ENCODE results near the gene CLEC4C. TPM values are rescaled to one million over a fixed set of nuclear protein-coding genes. Genes with fewer than 3 reads are reported as not detected.
"Not testable (repeated sequence)": the region's sequence is repeated elsewhere in the genome, so short reads cannot be mapped to it uniquely, and the experiment has no call there.

Gene CLEC4C
- total RNA-seq (not detected), polyA plus RNA-seq (not detected)

GRCh38 chr12:7747246-7747645, at the start of gene CLEC4C:
CLEC4C (minus strand) TSS chr12:7747375; CDS start chr12:7747348, 27 bp downstream.
- H3K4me3 Mint-ChIP-seq = no peak within 1 kb of the TSS
- ChIA-PET CTCF (ENCODE audit: partially characterized antibody) (no interaction called here), POLR2A (ENCODE audit: partially characterized antibody) (no interaction called here)
- no peak within 1 kb of the TSS for H3K27ac ChIP-seq (ENCODE audit: low read depth, low read length)
- peak within 1 kb of the TSS in 1 of 7 donors; percentile 43 for H3K27ac Mint-ChIP-seq
- H3K4me1 ChIP-seq (ENCODE audit: insufficient read depth, low read length) = no peaks in the 10 kb centered on the region
- H3K36me3 Mint-ChIP-seq = no peaks in the 10 kb centered on the region
- peaks cover 0 to 8% (median 0%) of the 10 kb centered on the region in 8 donors for H3K9me3 Mint-ChIP-seq
- H3K4me1 Mint-ChIP-seq = no peaks in the 10 kb centered on the region
- no peaks in the 10 kb centered on the region for H3K9me3 ChIP-seq (ENCODE audit: control insufficient read depth in 1 of 2, low read length in 2 of 2)
- no peak within 1 kb of the TSS for H3K4me3 ChIP-seq (ENCODE audit: low read length in 2 of 2)
- H3K36me3 ChIP-seq (ENCODE audit: insufficient read depth, low read length) = no peaks in the 10 kb centered on the region
- intact Hi-C loops (cut with micrococcal nuclease) = no loop called here
- no peak for DNase-seq
- no peaks in the 10 kb centered on the region for H3K27me3 ChIP-seq (ENCODE audit: insufficient read depth, low read length)
- peaks cover 2 to 4% of the 10 kb centered on the region in 2 donors for H3K27me3 Mint-ChIP-seq

GRCh38 chr12:7793211-7793610, 46.0 kb upstream of the CLEC4C start:
- intact Hi-C loops (cut with micrococcal nuclease) = no loop called here

GRCh38 chr12:7788884-7789528, 41.8 kb upstream of the CLEC4C start, which contains the start of gene NANOG:
NANOG (plus strand) TSS chr12:7789402; CDS start chr12:7789615, 213 bp downstream.
- intact Hi-C loops (cut with micrococcal nuclease); H3K4me3 ChIP-seq (ENCODE audit: low read length in 2 of 2); H3K4me3 Mint-ChIP-seq; H3K9me3 Mint-ChIP-seq; DNase-seq; H3K36me3 ChIP-seq (ENCODE audit: insufficient read depth, low read length); H3K27me3 ChIP-seq (ENCODE audit: insufficient read depth, low read length); H3K9me3 ChIP-seq (ENCODE audit: control insufficient read depth in 1 of 2, low read length in 2 of 2); H3K27ac ChIP-seq (ENCODE audit: low read depth, low read length); H3K4me1 Mint-ChIP-seq; H3K36me3 Mint-ChIP-seq; POLR2A ChIA-PET (ENCODE audit: partially characterized antibody); H3K4me1 ChIP-seq (ENCODE audit: insufficient read depth, low read length): not testable (repeated sequence)
- CTCF ChIA-PET (ENCODE audit: partially characterized antibody) = interaction anchor here (1.7 kb wide), 1 partner anchor 18 kb away, joined by 6 read pairs; no protein-coding TSS in a partner anchor
- peaks cover 16 to 29% of the 10 kb centered on the region in 2 donors for H3K27me3 Mint-ChIP-seq
- H3K27ac Mint-ChIP-seq = peak within 1 kb of the TSS in 1 of 7 donors; percentile 53

More at GRCh38 chr12:7793211-7793610, 46.0 kb upstream of the CLEC4C start:
- H3K4me1 Mint-ChIP-seq = no peaks in the 10 kb centered on the region
- H3K36me3 Mint-ChIP-seq = no peaks in the 10 kb centered on the region
- Histone ChIP-seq H3K36me3 (ENCODE audit: insufficient read depth, low read length) (no peaks in the 10 kb centered on the region), H3K27me3 (ENCODE audit: insufficient read depth, low read length) (no peaks in the 10 kb centered on the region), H3K27ac (ENCODE audit: low read depth, low read length) (no peak overlapping the region), H3K4me3 (ENCODE audit: low read length in 2 of 2) (no peak overlapping the region), H3K4me1 (ENCODE audit: insufficient read depth, low read length) (no peaks in the 10 kb centered on the region), H3K9me3 (ENCODE audit: control insufficient read depth in 1 of 2, low read length in 2 of 2) (no peaks in the 10 kb centered on the region)
- CTCF ChIA-PET (ENCODE audit: partially characterized antibody) = no interaction called here
- H3K9me3 Mint-ChIP-seq = no peaks in the 10 kb centered on the region
- no peak overlapping the region for H3K27ac Mint-ChIP-seq
- no peak for DNase-seq
- POLR2A ChIA-PET (ENCODE audit: partially characterized antibody) = no interaction called here
- peaks cover 10 to 18% of the 10 kb centered on the region in 2 donors for H3K27me3 Mint-ChIP-seq
- H3K4me3 Mint-ChIP-seq = peak overlapping the region in 1 of 8 donors; percentile 13

GRCh38 chr12:7788294-7788660, 41.1 kb upstream of the CLEC4C start:
- Histone ChIP-seq H3K4me3 (ENCODE audit: low read length in 2 of 2) (no peak overlapping the region), H3K4me1 (ENCODE audit: insufficient read depth, low read length) (no peaks in the 10 kb centered on the region), H3K27ac (ENCODE audit: low read depth, low read length) (no peak overlapping the region), H3K36me3 (ENCODE audit: insufficient read depth, low read length) (no peaks in the 10 kb centered on the region), H3K9me3 (ENCODE audit: control insufficient read depth in 1 of 2, low read length in 2 of 2) (no peaks in the 10 kb centered on the region), H3K27me3 (ENCODE audit: insufficient read depth, low read length) (no peaks in the 10 kb centered on the region)
- ChIA-PET CTCF (ENCODE audit: partially characterized antibody) (no interaction called here), POLR2A (ENCODE audit: partially characterized antibody) (no interaction called here)
- intact Hi-C loops (cut with micrococcal nuclease) = no loop called here
- peaks cover 16 to 28% of the 10 kb centered on the region in 2 donors for H3K27me3 Mint-ChIP-seq
- no peak for DNase-seq
- H3K4me1 Mint-ChIP-seq = no peaks in the 10 kb centered on the region
- H3K4me3 Mint-ChIP-seq = no peak overlapping the region
- H3K36me3 Mint-ChIP-seq = no peaks in the 10 kb centered on the region
- H3K27ac Mint-ChIP-seq = no peak overlapping the region
- peaks cover 0 to 1% (median 0%) of the 10 kb centered on the region in 8 donors for H3K9me3 Mint-ChIP-seq

- ChIA-PET POLR2A (ENCODE audit: partially characterized antibody) (no interaction called here), CTCF (ENCODE audit: partially characterized antibody) (interaction anchor here (0.5 kb wide), 1 partner anchor 13 kb away, joined by 3 read pairs; no protein-coding TSS in a partner anchor)
- Histone ChIP-seq H3K4me1 (ENCODE audit: insufficient read depth, low read length) (no peaks in the 10 kb centered on the region), H3K9me3 (ENCODE audit: control insufficient read depth in 1 of 2, low read length in 2 of 2) (no peaks in the 10 kb centered on the region), H3K27ac (ENCODE audit: low read depth, low read length) (no peak overlapping the region), H3K4me3 (ENCODE audit: low read length in 2 of 2) (no peak overlapping the region), H3K27me3 (ENCODE audit: insufficient read depth, low read length) (no peaks in the 10 kb centered on the region), H3K36me3 (ENCODE audit: insufficient read depth, low read length) (no peaks in the 10 kb centered on the region)
- H3K4me3 Mint-ChIP-seq = no peak overlapping the region
- H3K4me1 Mint-ChIP-seq = no peaks in the 10 kb centered on the region
- peaks cover 16 to 28% of the 10 kb centered on the region in 2 donors for H3K27me3 Mint-ChIP-seq
- H3K36me3 Mint-ChIP-seq = no peaks in the 10 kb centered on the region
- H3K27ac Mint-ChIP-seq = no peak overlapping the region
- no peak for DNase-seq
- intact Hi-C loops (cut with micrococcal nuclease) = no loop called here
- H3K9me3 Mint-ChIP-seq = peaks cover 0 to 1% (median 0%) of the 10 kb centered on the region in 8 donors
Observed at GRCh38 chr12:7787574-7788293, 40.6 kb upstream of the CLEC4C start.

- no peak for DNase-seq
- Mint-ChIP-seq H3K4me3 (no peak overlapping the region), H3K27me3 (peaks cover 7 to 17% of the 10 kb centered on the region in 2 donors), H3K4me1 (no peaks in the 10 kb centered on the region), H3K9me3 (peaks cover 0 to 1% (median 0%) of the 10 kb centered on the region in 8 donors), H3K27ac (no peak overlapping the region), H3K36me3 (no peaks in the 10 kb centered on the region)
- intact Hi-C loops (cut with micrococcal nuclease) = no loop called here
- Histone ChIP-seq H3K4me1 (ENCODE audit: insufficient read depth, low read length) (no peaks in the 10 kb centered on the region), H3K27me3 (ENCODE audit: insufficient read depth, low read length) (no peaks in the 10 kb centered on the region), H3K4me3 (ENCODE audit: low read length in 2 of 2) (no peak overlapping the region), H3K9me3 (ENCODE audit: control insufficient read depth in 1 of 2, low read length in 2 of 2) (no peaks in the 10 kb centered on the region), H3K27ac (ENCODE audit: low read depth, low read length) (no peak overlapping the region), H3K36me3 (ENCODE audit: insufficient read depth, low read length) (no peaks in the 10 kb centered on the region)
- POLR2A ChIA-PET (ENCODE audit: partially characterized antibody) = no interaction called here
- CTCF ChIA-PET (ENCODE audit: partially characterized antibody) = interaction anchor here (2.1 kb wide), 1 partner anchor 23 kb away, joined by 6 read pairs; no protein-coding TSS in a partner anchor
Observed at GRCh38 chr12:7784701-7785100, 37.5 kb upstream of the CLEC4C start.

- H3K4me1 ChIP-seq (ENCODE audit: insufficient read depth, low read length); H3K36me3 ChIP-seq (ENCODE audit: insufficient read depth, low read length); CTCF ChIA-PET (ENCODE audit: partially characterized antibody); H3K27ac ChIP-seq (ENCODE audit: low read depth, low read length); H3K9me3 Mint-ChIP-seq; H3K27me3 ChIP-seq (ENCODE audit: insufficient read depth, low read length); H3K9me3 ChIP-seq (ENCODE audit: control insufficient read depth in 1 of 2, low read length in 2 of 2); H3K4me1 Mint-ChIP-seq; H3K36me3 Mint-ChIP-seq; intact Hi-C loops (cut with micrococcal nuclease); DNase-seq; POLR2A ChIA-PET (ENCODE audit: partially characterized antibody); H3K4me3 ChIP-seq (ENCODE audit: low read length in 2 of 2); H3K27ac Mint-ChIP-seq: not testable (repeated sequence)
- Mint-ChIP-seq H3K4me3 (peak overlapping the region in 1 of 8 donors; percentile 65), H3K27me3 (peaks cover 7 to 13% of the 10 kb centered on the region in 2 donors)
Observed at GRCh38 chr12:7783433-7783832, 36.3 kb upstream of the CLEC4C start.
